ENCODE results near the gene FIP1L1.

Gene FIP1L1

GRCh38 chr4:53477038-53477565, 99.7 kb downstream of the FIP1L1 start:
- DNase-seq, result no peak

- DNase-seq, result no peak
These were observed 100.2 kb downstream of the FIP1L1 start for GRCh38 chr4:53477636-53478035.

GRCh38 chr4:53478671-53479456, 101.4 kb downstream of the FIP1L1 start:
- DNase-seq, result no peak

GRCh38 chr4:53479736-53480525, 102.5 kb downstream of the FIP1L1 start:
- DNase-seq, result no peak

- no peak for DNase-seq
These were observed 103.5 kb downstream of the FIP1L1 start for GRCh38 chr4:53480909-53481308.

GRCh38 chr4:53481586-53481985, 104.1 kb downstream of the FIP1L1 start:
- DNase-seq, result no peak

- DNase-seq, result no peak
These were observed 105.8 kb downstream of the FIP1L1 start for GRCh38 chr4:53483250-53483649.

GRCh38 chr4:53484911-53485657, 107.6 kb downstream of the FIP1L1 start:
- DNase-seq, result no peak

GRCh38 chr4:53485658-53486040, 108.2 kb downstream of the FIP1L1 start:
- DNase-seq, result no peak

- DNase-seq, result no peak
These were observed 110.3 kb downstream of the FIP1L1 start for GRCh38 chr4:53487766-53488165.

- no peak for DNase-seq
These were observed 111.9 kb downstream of the FIP1L1 start for GRCh38 chr4:53489279-53489889.

GRCh38 chr4:53490161-53490956, 112.9 kb downstream of the FIP1L1 start:
- no peak for DNase-seq

GRCh38 chr4:53490965-53491622, 113.7 kb downstream of the FIP1L1 start:
- DNase-seq, result no peak

- no peak for DNase-seq
These were observed 117.4 kb downstream of the FIP1L1 start for GRCh38 chr4:53494851-53495250.

- DNase-seq, result no peak
These were observed 120.2 kb downstream of the FIP1L1 start for GRCh38 chr4:53497487-53498244.

GRCh38 chr4:53498706-53499105, 121.3 kb downstream of the FIP1L1 start:
- DNase-seq, result no peak

GRCh38 chr4:53499791-53500190, 122.3 kb downstream of the FIP1L1 start:
- DNase-seq, result no peak

GRCh38 chr4:53500546-53500945, 123.1 kb downstream of the FIP1L1 start:
- no peak for DNase-seq

GRCh38 chr4:53501561-53501960, 124.1 kb downstream of the FIP1L1 start:
- DNase-seq, result no peak

- no peak for DNase-seq
These were observed 124.7 kb downstream of the FIP1L1 start for GRCh38 chr4:53502094-53502493.

GRCh38 chr4:53505947-53506346, 128.5 kb downstream of the FIP1L1 start:
- no peak for DNase-seq

Measured in DMS153 (cell line).